8988T (cell line): Measurements from ENCODE around the gene SLC9A8.

Source experiments
- DNase-seq: peaks from one replicate; pipeline ENCODE4 v3.0.0; 2011

The SLC9A8 gene

DNA sequence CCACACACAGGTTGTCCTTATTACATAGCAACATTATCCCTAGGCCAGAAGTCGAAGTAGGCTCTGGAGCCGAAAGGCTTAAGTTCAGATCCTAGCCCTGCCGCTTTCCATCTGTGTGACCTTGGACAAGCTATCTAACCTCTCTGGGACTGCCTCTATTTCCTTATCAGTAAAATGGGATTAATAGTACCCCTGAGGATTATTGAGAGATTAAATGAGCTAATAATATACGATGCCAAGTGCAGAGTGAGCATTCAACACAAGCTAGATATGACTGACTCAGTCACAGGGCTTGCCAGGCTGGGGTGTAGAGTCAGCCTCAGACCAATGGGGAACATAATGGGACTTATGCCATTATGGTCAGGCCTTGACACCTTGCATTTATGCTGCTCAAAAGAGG lies 111.6 kb downstream of the SLC9A8 start:
- DNase-seq, result no peak

DNA sequence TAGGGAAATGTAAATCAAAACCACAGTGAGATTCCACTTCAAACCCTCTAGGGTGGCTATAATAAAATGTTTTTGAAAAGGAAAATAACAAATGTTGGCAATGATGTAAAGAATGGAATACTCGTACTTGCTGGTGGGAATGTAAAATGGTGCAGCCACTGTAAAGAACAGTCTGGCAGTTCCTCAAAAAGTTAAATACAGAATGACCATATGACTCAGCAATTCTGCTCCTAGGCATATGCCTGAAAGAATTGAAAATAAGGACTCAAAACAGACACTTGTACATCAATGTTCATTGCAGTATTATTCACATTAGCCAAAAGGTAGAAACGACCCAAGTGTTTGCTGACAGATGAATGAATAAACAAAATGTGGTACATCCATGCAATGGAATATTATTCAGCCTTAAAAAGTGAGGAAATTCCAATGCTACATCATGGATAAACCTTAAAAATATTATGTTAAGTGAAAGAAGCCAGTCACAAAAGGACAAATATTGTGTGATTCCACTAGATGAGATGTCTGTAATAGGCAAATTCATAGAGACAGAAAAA lies 113.3 kb downstream of the SLC9A8 start:
- no peak for DNase-seq

DNA sequence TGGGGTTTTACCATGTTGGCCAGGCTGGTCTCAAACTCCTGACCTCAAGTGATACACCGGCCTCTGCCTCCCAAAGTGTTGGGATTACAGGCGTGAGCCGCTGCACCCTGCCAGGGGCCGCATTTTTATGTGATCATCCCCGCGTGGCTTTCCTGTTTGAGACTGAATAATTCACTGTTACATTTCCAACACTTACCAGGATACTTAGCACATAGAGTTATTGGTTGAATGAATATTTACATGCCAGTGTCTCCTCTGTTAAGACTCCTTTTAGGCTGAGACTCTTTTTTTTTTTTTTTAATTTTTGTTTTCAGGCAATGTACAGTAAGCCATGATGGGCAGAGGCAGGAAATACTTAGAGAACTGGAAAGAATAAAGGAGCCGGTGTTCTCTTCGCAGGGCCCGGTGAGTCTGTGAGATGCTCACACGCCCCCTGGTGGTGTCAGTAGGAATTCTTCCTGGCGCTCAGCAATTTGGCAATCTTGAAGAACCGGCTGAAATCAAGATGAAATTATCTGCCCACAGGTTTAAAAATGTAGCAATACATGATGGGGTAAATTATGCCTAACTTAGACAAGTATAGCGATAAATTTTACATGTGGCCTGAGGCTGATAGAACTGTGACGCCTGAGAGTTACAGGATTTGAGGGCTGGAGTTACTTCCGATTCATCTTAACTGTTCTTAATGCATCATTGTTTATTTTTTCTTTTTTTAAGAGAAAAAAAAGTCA lies 115.9 kb downstream of the SLC9A8 start:
- peak; percentile 72 for DNase-seq

DNA sequence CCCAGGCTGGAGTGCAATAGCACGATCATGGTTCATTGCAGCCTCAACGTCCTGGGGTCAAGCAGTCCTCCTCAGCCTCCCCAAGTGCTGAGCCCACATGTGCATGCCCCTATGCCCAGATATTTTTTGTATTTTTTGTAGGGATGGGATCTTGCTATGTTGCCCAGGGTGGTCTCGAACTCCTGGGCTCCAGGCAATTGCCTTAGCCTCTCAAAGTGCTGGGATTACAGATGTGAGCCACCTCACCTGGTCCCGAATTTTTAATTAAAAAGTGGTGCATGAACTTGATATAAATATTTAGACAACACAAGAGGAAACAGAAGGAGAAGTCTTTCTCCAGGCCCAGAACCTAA lies 116.5 kb downstream of the SLC9A8 start:
- DNase-seq, result no peak

DNA sequence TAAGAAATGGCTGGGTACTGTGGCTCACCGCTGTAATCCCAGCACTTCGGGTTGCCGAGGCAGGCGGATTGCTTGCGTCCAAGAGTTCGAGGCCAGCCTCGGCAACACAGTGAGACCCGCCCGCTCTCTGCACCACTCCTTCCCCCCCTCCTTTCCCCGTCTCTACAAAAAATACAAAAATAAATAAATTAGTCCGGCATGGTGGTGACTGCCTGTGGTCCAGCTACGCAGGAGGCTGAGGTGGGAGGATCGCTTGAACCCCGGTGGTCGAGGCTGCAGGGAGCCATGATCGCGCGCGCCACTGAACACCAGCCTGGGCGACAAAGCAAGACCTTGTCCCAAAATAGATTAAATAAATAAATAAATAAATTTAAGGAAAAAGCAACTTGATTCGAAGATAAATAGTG lies 123.1 kb downstream of the SLC9A8 start:
- no peak for DNase-seq

DNA sequence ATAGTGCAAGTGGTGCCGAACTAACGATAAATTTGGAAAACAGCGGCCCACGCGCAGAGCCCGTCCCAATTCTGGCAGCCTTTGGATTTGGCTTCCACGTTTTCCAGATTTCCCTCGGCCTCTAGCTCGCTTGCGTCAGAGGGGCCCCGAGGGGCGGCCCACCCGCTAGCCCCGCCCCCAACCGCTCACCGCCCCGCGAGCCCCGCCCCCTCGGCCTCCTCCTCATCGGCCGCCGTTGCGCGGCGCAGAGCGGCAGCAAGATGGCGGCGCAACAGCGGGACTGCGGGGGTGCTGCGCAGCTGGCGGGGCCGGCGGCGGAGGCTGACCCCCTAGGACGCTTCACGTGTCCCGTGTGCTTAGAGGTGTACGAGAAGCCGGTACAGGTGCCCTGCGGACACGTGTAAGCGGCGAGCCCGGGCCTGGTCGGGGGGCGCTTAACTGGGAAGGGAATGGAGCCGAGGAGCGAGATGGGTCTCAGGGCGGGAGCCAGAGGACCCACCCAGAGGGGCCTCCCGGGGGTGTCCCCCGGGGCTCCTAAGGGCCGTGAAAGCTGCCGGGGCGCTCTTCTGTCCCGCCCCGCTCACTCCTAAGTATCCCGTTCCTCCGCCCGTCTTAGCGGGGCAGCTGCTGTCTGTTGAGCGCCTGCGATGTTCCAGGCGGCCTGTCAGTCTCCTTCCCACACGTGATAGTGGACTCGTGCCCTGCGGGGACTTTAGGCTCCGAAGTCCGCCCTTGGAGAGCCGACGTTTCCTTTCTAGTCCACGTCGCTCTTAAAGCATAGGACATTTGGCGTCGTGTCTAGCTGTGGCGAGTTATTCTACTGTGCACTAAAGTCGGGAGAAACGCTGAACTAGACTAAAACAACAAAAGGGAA lies 123.8 kb downstream of the SLC9A8 start, which contains the start of gene RNF114:
TSS of gene RNF114 (plus strand) at position 245 of the 874 bp plus-strand sequence. CDS start at position 261, 16 bp downstream.
- peak; percentile 84 for DNase-seq

DNA sequence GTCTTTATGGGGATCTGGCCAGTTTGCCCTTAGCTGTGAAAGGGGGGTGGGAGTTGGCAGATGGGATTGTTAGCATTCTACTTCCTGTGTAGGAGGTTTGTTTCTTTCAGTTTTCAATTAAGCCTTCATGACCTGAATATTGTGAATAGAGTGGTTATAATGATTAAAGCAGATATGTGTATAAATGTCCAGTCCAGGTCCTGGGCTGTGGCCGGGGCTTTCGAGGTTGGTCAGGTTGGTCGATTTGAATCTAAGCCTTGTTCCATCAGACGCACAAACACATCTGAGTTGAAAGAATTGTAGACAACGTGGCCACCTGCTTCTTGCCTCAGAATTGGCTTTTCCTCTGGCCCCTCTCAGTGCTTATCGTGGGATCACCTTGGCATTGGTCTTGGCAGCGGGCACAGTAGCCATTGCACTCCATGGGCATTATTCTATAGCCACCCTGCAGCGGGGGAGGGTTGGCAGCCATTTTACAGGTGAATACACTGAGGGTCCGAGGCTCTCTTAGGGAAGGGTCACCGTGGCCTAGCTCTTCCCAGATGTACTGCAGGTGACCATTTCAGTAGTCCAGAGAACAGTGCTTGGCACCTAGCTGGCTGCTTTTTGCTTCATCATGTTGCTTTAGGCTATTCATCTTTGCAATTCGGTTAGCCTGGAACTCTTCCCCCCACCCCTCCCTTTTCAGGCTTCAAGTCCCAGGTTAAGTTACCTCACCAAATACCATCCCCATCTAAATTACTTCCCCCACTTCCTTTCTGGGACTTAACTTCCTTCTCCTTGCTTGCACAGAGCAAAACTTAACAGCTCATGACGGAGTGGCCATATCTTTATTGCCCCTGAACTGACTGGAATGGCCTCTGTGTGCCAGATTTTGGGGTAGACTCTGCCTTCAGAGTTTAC lies 124.7 kb downstream of the SLC9A8 start:
- DNase-seq, result no peak

DNA sequence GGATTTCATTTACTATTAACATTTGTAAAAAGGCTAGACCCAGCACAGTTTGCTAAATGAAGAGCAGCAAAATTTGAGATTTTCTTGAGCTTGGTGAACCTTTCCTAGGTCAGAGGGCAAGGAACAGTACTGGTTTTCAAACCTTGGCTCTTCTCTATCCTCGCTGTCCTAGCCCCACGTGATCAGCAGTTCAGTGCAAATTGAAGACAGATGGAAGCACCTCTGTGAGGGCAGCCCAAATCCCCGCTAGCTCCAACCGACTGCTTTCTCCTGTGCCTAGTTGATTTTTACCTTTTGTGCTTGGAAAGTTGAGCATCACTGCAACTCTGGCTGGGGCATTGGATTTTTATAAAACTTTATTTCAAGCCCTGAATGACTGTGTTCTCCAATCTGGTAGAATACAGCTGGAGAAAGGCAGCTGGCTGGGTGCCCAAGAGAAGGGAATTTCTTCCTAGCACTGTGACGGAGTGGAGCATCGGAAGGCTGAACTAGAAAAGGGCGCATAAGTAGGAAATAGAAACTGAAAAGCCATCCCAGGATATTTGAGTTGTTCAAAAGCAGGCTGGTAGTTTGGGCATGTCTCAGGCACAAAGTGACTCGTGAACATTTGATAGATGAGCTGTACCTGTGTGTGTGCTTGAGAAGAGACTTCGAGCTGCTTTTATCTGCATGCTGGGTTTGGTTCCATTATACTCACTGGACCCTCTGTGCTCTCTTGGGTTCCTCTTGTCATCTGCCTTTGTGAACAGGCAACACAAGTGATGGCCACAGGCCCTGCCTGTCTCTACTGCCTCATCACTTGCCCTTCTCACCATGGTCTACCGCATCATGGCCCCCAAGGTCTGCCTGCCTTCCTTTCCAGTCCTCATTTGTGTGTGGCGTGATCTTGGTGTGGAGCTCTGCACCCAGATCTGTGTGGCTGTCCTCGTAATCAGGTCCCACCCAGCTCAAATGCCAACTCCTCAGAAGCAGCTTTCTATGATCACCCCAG lies 125.8 kb downstream of the SLC9A8 start:
- DNase-seq, result no peak

DNA sequence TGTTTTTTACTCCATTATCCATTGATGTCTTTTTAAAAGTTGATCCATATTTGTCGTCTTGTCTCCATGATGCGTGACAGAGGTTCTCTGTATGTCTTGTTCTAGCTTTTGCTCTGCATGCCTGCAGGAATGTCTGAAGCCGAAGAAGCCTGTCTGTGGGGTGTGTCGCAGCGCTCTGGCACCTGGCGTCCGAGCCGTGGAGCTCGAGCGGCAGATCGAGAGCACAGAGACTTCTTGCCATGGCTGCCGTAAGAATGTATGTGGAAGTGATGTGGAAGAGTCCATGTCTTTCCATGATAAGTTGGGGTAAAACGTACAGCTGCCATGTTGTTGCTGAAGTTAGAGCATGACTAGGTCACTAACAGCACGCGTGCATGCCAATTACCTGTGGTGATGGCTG lies 128.8 kb downstream of the SLC9A8 start:
- DNase-seq, result no peak
